Mesodermal cell (in vitro differentiated cells): ENCODE measurements around the gene ITPK1.

Experiments
- H3K27ac ChIP-seq: 2 replicates; pipeline ENCODE4 v1.7.0; 2013; ENCODE audit warnings: mild to moderate bottlenecking, low read depth, low read length, moderate library complexity; ENCODE audit not compliant: severe bottlenecking
- H3K36me3 ChIP-seq: 2 replicates; pipeline ENCODE4 v1.7.1; 2013; ENCODE audit warnings: mild to moderate bottlenecking, low read length, moderate library complexity; ENCODE audit not compliant: control insufficient read depth, insufficient read depth
- H3K4me1 ChIP-seq: one replicate; pipeline ENCODE4 v1.7.1; 2013; ENCODE audit warnings: mild to moderate bottlenecking, low read length; ENCODE audit not compliant: insufficient read depth, control insufficient read depth, poor library complexity, severe bottlenecking
- H3K4me3 ChIP-seq: 2 replicates; pipeline ENCODE4 v1.7.0; 2013; ENCODE audit warnings: low read length, control low read depth, mild to moderate bottlenecking; ENCODE audit not compliant: insufficient read depth, poor library complexity, severe bottlenecking; ENCODE audit errors: extremely low read depth
- H3K9me3 ChIP-seq: 2 replicates; pipeline ENCODE4 v1.7.1; 2013; ENCODE audit warnings: mild to moderate bottlenecking, low read length, moderate library complexity; ENCODE audit not compliant: control insufficient read depth
- WGBS, 2 experiments: methylation state at CpG; one replicate each; pipeline ENCODE4 v1.1.5; 2013; ENCODE audit warnings: missing lambda C conversion rate in 2 of 2; ENCODE audit not compliant: insufficient coverage in 2 of 2; 5-methylcytosine and 5-hydroxymethylcytosine counted together

Gene ITPK1

DNA sequence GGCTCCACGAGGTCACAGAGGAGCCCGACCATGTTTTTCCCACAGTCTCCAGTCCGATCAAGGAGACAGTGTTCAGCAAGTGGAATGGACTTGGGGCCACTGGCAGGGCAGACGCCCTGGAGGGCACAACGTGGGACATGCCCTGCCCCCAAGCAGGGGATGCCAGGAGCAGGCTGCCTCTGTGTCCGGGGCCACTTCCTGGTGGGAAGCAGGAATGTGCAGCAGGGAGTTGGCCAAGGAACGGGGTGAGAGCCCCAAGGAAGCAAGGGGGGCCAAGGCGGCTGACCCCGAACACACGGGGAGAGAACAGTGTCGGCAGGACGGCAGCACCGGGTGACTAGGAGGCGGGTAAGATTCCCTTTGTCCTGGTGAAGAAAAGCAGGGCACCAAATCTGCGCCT, 100.2 kb downstream of the ITPK1 start:
- Histone ChIP-seq H3K9me3 (no peaks in the 10 kb centered on the region), H3K27ac (no peak overlapping the region), H3K36me3 (no peaks in the 10 kb centered on the region), H3K4me3 (no peak overlapping the region), H3K4me1 (peaks cover 7% of the 10 kb centered on the region)
- whole genome bisulfite sequencing, 2 experiments, result 91 to 96% methylated on average over 10 to 15 of the region's 15 CpGs

DNA sequence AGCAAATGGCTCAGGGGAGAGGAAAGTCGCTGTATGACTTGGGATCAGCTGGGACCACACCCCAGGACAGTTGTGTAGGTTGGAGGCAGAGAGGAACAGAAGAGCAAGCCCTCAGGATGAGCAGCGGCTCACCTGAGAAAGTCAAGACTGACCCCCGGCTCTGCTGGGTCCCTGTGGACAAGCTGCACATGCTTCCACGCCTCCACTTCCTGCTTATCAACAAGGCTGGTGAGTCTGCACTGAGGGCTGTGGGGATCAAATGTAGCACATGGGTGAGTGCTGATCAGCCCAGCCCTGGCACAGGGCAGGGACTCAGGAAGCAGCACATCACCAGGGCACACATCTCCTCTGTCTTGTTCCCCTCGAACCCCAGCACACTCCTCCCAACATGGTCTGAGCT, 100.7 kb downstream of the ITPK1 start:
- Histone ChIP-seq H3K27ac (no peak overlapping the region), H3K36me3 (no peaks in the 10 kb centered on the region), H3K4me1 (peaks cover 5% of the 10 kb centered on the region), H3K4me3 (no peak overlapping the region), H3K9me3 (no peaks in the 10 kb centered on the region)
- 90 to 94% methylated on average over 2 to 5 of the region's 5 CpGs for WGBS, 2 experiments

DNA sequence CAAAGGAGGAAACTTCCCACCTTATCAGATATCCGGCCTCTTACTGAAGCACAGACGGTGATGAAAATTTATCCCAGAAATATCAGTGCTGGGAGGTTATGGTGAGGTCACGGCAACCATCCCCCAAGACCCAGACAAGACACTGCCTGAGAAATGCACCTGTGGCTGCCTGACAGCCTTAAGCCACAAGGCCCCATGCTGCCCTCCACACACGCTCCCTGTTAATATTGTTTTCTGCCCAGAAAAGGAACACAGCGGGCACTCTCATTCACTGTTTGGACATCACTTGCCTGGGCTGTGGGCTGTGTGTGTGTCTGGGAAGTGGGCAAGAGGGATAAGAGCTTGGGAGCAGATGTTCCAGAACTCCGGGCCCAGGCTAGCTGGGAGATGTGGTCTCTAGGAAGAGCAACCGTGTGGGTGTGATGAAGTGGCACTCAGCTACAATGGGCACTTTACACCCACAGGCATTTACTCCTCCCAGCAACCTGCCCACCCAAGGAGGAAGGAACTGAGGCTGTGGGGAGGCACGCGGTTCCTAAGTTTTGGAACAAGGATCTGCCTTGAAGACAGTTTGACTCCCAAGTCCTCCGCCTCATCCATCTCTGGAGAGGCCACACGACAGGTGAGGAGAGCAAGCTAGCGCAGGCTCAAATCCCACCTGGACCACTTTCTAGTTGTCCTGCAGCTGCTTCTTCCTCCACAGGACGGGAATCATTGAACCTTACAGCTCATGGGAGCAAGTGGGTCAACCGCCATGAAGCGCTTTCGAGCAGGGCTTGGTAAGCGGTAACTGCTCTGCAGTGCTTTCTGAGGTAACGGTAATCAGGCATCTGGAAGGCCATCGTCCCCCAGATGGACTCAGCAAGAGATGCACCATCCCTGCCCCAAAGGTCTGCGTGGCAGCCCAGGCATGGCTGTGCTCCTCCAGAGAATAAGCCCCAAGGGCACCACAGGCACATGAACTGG, 101.4 kb downstream of the ITPK1 start:
- Histone ChIP-seq H3K36me3 (no peaks in the 10 kb centered on the region), H3K4me3 (no peak overlapping the region), H3K9me3 (no peaks in the 10 kb centered on the region), H3K4me1 (peaks cover 6% of the 10 kb centered on the region), H3K27ac (no peak overlapping the region)
- WGBS, 2 experiments, result 93 to 96% methylated on average over 14 to 16 of the region's 20 CpGs

DNA sequence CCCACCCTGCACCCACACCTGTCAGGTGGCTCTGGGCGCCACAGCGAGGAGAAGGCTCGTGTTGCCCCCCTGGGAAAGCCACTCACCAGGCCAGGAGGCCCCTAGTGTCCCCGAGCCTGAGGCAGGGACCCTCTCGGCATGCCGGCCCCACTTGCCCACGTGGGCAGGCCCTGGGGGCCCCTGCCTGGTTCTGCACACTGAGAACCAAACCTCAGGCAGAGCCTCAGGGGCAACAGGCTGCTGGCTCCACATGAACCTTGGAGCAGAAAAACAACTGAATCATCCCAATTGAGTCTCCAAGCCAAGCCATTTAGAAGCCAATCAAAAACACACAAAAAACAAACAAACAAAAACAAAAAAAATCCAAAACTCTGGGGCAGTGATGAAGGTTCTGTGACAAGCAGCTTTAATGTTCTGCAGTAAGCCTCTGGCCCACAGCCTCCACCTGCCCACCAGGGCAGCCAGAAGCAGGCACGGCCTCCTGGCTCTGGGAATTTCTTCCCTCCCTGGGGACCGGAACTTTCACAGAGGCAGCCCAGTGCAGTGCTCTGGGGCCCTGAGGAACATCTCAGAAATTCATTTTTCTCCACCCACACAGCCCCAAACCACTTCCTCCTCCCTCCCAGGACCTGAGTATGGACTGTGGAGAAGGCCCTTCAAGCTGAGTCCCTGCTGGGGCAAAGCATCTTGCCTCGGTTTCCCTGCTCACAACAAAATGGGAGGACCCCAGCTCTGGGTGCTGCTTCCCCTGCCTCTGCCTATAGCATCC, 102.6 kb downstream of the ITPK1 start:
- peaks cover 8% of the 10 kb centered on the region for H3K4me1 ChIP-seq

DNA sequence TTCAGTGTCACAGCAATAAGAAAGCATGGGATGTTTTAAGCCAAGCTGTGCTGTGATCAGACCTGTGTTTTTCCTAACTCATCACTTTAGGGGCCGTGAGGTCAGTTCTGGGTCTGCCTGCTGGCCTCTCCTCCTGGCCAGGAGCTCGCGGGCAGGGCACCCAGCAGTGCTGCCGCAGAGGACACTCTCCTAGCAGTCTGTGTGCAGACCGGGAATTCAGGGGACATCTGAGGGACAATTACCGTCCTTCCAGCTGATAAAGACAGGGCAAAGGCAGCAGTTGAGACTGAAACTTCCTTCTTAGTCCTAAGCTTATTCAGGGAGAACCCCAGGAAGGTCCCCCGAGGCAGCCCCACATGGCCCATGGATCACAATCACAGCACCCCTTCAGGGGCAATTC, 103.2 kb downstream of the ITPK1 start:
- 70 to 84% methylated on average over 2 to 6 of the region's 7 CpGs for WGBS, 2 experiments
- Histone ChIP-seq H3K9me3 (no peaks in the 10 kb centered on the region), H3K4me1 (peaks cover 8% of the 10 kb centered on the region), H3K36me3 (no peaks in the 10 kb centered on the region), H3K4me3 (no peak overlapping the region), H3K27ac (no peak overlapping the region)

More for the DNA sequence above, 102.6 kb downstream of the ITPK1 start:
- WGBS, 2 experiments, result 86 to 92% methylated on average over 7 to 8 of the region's 10 CpGs
- Histone ChIP-seq H3K4me3 (no peak overlapping the region), H3K9me3 (no peaks in the 10 kb centered on the region), H3K27ac (no peak overlapping the region), H3K36me3 (no peaks in the 10 kb centered on the region)

DNA sequence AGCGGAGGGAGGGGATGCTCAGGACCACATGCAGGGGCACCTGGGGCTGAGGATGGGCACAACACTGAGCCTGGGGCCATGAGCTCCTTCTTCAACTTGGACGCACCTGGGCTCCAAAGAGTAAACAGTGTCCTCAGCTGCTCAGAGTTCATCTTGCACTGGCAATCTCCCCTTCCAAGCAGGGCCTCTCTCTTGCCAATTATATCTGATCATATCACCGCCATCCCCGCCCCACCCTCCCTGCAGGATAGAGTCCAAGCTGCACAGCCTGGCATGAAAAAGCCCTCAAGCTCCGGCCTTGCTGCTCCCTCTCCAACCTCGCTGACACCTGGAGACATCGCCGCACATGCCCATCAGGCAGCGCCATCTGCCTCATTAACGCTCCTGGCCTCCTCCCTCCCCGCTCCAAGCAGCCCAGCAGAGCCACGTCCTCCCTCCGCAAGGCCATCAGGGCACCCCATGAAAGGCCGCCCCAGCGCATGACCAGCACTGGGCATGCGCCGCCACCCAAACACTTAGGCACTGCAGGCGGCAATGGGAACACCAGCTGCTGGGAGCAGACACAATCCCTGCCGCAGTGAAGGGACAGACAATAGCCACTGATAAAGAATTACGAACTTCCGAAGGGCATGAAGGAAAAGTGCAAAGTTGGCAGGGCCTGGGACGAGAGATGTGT, 103.9 kb downstream of the ITPK1 start:
- no peaks in the 10 kb centered on the region for H3K9me3 ChIP-seq
- H3K36me3 ChIP-seq, result no peaks in the 10 kb centered on the region
- no peak overlapping the region for H3K27ac ChIP-seq
- H3K4me3 ChIP-seq, result no peak overlapping the region
- H3K4me1 ChIP-seq, result peaks cover 8% of the 10 kb centered on the region
- 94 to 96% methylated on average over 19 to 22 of the region's 22 CpGs for WGBS, 2 experiments

DNA sequence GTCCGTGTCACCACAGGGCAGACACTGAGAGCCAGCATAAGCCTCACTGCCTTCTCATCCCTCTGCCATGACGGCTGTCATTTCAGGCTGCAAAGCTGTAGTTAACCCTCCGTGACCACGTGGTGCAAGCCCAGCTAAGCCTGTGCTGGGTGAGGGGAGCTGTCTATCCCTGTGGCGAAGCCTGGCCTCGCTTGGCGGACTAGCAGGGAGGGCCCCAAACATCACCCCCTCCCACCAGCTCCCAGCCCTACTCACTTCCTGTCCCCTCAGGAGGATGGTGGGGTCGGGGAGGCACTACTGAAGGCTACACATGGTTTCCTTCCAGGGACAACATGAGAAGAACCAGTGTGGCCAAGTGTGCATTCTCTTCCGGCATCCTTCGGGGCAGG, 104.6 kb downstream of the ITPK1 start:
- 100% methylated on average over 2 to 3 of the region's 10 CpGs for WGBS, 2 experiments
- H3K27ac ChIP-seq, result no peak overlapping the region
- H3K4me1 ChIP-seq, result peaks cover 8% of the 10 kb centered on the region

DNA sequence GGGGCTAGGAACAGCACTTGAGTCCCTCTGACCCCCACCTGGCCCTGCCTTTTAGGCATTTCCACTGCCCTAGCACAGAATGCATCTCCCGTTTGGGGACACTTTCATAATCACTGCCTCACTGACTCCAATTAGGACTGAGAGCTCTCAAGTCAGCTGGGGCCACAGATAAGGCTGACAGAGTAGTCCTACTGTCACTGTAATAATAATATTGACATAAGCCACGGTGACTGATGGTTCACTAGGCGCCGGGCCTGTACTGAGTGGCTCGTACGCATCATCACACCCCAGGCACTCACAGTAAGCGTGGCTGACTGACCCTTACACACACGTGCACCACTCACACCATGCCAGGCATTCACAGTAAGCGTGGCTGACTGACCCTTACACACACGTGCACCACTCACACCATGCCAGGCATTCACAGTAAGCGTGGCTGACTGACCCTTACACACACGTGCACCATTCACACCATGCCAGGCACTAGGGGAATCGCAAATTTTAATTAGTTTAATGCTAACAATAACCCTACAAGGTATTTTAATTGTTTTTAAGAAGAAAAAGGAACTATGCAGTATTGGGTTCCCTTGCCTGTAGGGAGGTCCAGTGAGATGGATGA, 105.1 kb downstream of the ITPK1 start:
- 88 to 91% methylated on average over 9 to 10 of the region's 13 CpGs for WGBS, 2 experiments
- H3K4me1 ChIP-seq, result peaks cover 8% of the 10 kb centered on the region

More for the DNA sequence above, 104.6 kb downstream of the ITPK1 start:
- H3K36me3 ChIP-seq, result no peaks in the 10 kb centered on the region
- H3K4me3 ChIP-seq, result no peak overlapping the region
- H3K9me3 ChIP-seq, result no peaks in the 10 kb centered on the region

DNA sequence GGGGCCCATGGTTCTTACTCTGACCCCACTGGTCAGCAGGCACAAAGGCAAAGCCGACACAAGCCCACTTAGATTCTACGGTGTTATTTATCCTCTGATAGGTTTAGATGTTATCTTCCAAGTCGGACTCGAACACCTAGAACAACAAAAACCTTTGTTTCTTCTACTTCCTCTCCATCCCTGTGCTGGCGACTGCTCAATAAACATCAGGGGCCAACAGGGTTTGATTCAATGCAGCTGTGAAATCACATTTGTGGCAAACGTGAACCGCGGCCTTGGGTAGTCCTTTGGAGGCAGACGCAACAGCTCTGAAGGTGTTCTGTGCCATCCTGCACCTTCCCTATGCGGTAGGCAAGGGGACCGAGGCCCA, 105.6 kb downstream of the ITPK1 start:
- Histone ChIP-seq H3K27ac (no peak overlapping the region), H3K4me3 (no peak overlapping the region), H3K9me3 (no peaks in the 10 kb centered on the region), H3K36me3 (no peaks in the 10 kb centered on the region), H3K4me1 (peaks cover 8% of the 10 kb centered on the region)
- 95 to 97% methylated on average over 10 to 11 of the region's 11 CpGs for WGBS, 2 experiments

More for the DNA sequence above, 105.1 kb downstream of the ITPK1 start:
- Histone ChIP-seq H3K27ac (no peak overlapping the region), H3K4me3 (no peak overlapping the region), H3K36me3 (no peaks in the 10 kb centered on the region), H3K9me3 (no peaks in the 10 kb centered on the region)

DNA sequence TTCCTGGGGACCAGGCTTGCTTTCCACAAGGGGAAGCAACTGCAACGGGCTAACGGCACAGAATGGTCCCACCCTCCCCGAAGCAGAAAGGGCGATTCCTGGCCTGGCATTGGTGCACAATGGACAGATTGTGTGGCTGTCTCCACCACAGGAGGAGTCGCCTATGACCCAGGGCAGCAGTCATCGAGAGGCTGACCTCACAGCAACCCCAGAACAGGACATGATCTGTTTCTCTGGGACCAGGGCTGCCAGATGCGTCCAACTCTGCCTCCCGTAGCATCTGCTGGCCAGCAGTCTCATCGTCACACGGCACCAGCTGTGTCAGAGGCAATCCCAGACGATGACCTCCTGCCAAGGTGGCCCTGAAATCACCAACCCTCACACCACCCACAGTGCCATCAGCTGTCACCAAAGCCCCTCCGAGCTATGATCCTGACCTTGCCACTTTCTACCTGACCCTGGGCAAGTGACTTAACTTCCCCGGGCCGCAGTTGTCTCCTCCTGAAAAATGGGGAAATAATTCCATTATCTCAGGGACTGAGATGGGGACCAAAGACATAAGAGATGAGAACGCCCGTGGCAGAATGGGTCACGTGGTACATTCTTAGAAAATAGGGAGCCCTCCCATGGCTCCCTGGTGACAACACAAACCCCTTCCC, 106.1 kb downstream of the ITPK1 start:
- WGBS, 2 experiments, result 87 to 90% methylated on average over 14 to 16 of the region's 17 CpGs
- no peaks in the 10 kb centered on the region for H3K9me3 ChIP-seq
- H3K4me1 ChIP-seq, result peaks cover 8% of the 10 kb centered on the region
- H3K27ac ChIP-seq, result peak overlapping the region; percentile 41
- no peaks in the 10 kb centered on the region for H3K36me3 ChIP-seq
- H3K4me3 ChIP-seq, result no peak overlapping the region
